HCT116 (cell line): Measurements from ENCODE around the gene ITPR2. TPM values are rescaled to one million over a fixed set of nuclear protein-coding genes. Genes with fewer than 3 reads are reported as not detected.
A peak's percentile ranks its signal among the peaks of the same experiment; 100 is the strongest.

Experiments
- ATAC-seq: fragments of 200-7000 bp; cut with Tn5 transposase; 2 replicates; pipeline ENCODE4 v1.9.1; 2020; ENCODE audit warnings: mild to moderate bottlenecking, moderate library complexity
- BruUV-seq: library from RNA; stranded (reverse); fragments of 400-500 nt; replicated peaks from 2 replicates; lab custom pipeline; 2021; lab: Mats Ljungman, UMichigan
- CTCF ChIA-PET: fragments of 300-600 bp; sonication (Branson Sonifier 250); formaldehyde crosslinking; loops from one replicate; lab custom pipeline; 2021; ENCODE audit warnings: antibody characterized with exemption; lab: Charles Lee
- POLR2A ChIA-PET: fragments of 300-600, 350-600 bp; sonication (Branson Sonifier 250); formaldehyde crosslinking; loops from one replicate; lab custom pipeline; 2021; ENCODE audit warnings: antibody characterized with exemption; lab: Charles Lee
- RAD21 ChIA-PET, 2 experiments: fragments of 300-600 bp; sonication (Branson Sonifier 250); formaldehyde crosslinking; loops; one replicate each; lab custom pipeline; 2023; ENCODE audit warnings: low total read pairs in 2 of 2; ENCODE audit not compliant: uncharacterized antibody in 2 of 2, unreplicated experiment in 2 of 2, low non-redundant PET in 1 of 2; lab: Charles Lee
- DNase-seq: peaks from one replicate; pipeline ENCODE4 v3.0.0-alpha.2; 2010; ENCODE audit warnings: low read depth, low spot score
- H2AFZ ChIP-seq: fragments of 200-600 bp; shearing (Covaris generic), sonication (generic); 2 replicates; pipeline ENCODE4 v1.6.1; 2017; ENCODE audit warnings: low read depth, mixed run types, mixed read lengths, antibody characterized with exemption, low read length; ENCODE audit not compliant: poor library complexity, severe bottlenecking
- H3K27ac ChIP-seq: 2 replicates; pipeline ENCODE4 v1.5.1; 2012; ENCODE audit warnings: low read depth, low read length
- H3K27me3 ChIP-seq: fragments of 200-600 bp; sonication (generic); 2 replicates; pipeline ENCODE4 v1.6.1; 2016; ENCODE audit warnings: mixed run types, low read length, mixed read lengths; ENCODE audit not compliant: insufficient read depth
- H3K36me3 ChIP-seq, 2 experiments: fragments of 200-500 bp in 1 of 2; fragments of 200-600 bp in 1 of 2; sonication (Bioruptor generic) in 1 of 2; sonication (generic) in 1 of 2; 2 replicates each; pipeline versions ENCODE4 v1.5.1 to v1.6.1; 2014 to 2016; ENCODE audit warnings: low read length in 2 of 2, inconsistent platforms in 1 of 2, mixed read lengths in 1 of 2, mixed run types in 1 of 2; ENCODE audit not compliant: insufficient read depth in 2 of 2, control insufficient read depth in 1 of 2
- H3K4me1 ChIP-seq, 2 experiments: fragments of 200-600 bp in 1 of 2; sonication (generic) in 1 of 2; 2 replicates each; pipeline versions ENCODE4 v1.5.1 to v1.6.1; 2012 to 2017; ENCODE audit warnings: low read length in 2 of 2, inconsistent platforms in 1 of 2, mild to moderate bottlenecking in 1 of 2, mixed read lengths in 1 of 2, mixed run types in 1 of 2, moderate library complexity in 1 of 2; ENCODE audit not compliant: insufficient read depth in 2 of 2, control insufficient read depth in 1 of 2
- H3K4me2 ChIP-seq: fragments of 200-600 bp; sonication (generic); 2 replicates; pipeline ENCODE4 v1.6.1; 2017; ENCODE audit warnings: mixed run types, low read length, mixed read lengths
- H3K4me3 ChIP-seq, 2 experiments: fragments of 200-600 bp in 1 of 2; sonication (generic) in 1 of 2; replicated peaks in 1 of 2; 2 replicates each; pipeline ENCODE4 v1.5.1; 2011 to 2016; ENCODE audit warnings: low read length in 2 of 2, control low read depth in 1 of 2, low read depth in 1 of 2, mild to moderate bottlenecking in 1 of 2, mixed read lengths in 1 of 2, mixed run types in 1 of 2
- H3K79me2 ChIP-seq: fragments of 200-600 bp; sonication (generic); 2 replicates; pipeline ENCODE4 v1.6.1; 2017; ENCODE audit warnings: mild to moderate bottlenecking, mixed run types, low read length, moderate library complexity, mixed read lengths; ENCODE audit not compliant: insufficient read depth
- H3K9ac ChIP-seq: fragments of 200-600 bp; sonication (generic); 2 replicates; pipeline ENCODE4 v1.6.1; 2016; ENCODE audit warnings: low read length, mixed read lengths
- H3K9me2 ChIP-seq: fragments of 200-600 bp; sonication (generic), shearing (Covaris generic); 2 replicates; pipeline ENCODE4 v1.6.1; 2017; ENCODE audit warnings: mixed run types, mild to moderate bottlenecking, moderate library complexity; ENCODE audit not compliant: insufficient read depth
- H3K9me3 ChIP-seq, 2 experiments: fragments of 200-500 bp in 1 of 2; fragments of 200-600 bp in 1 of 2; sonication (Bioruptor generic) in 1 of 2; sonication (generic) in 1 of 2; 2 replicates each; pipeline ENCODE4 v1.6.1; 2014 to 2017; ENCODE audit warnings: low read length in 2 of 2, mixed read lengths in 2 of 2, inconsistent platforms in 1 of 2, low read depth in 1 of 2, mild to moderate bottlenecking in 1 of 2, mixed run types in 1 of 2, moderate library complexity in 1 of 2; ENCODE audit not compliant: control insufficient read depth in 1 of 2, insufficient read depth in 1 of 2
- H4K20me1 ChIP-seq: fragments of 200-600 bp; sonication (generic), shearing (Covaris generic); 2 replicates; pipeline ENCODE4 v1.6.1; 2017; ENCODE audit warnings: mixed run types, mild to moderate bottlenecking, moderate library complexity; ENCODE audit not compliant: insufficient read depth
- CBX3 ChIP-seq: IDR thresholded peaks from 2 replicates; pipeline ENCODE4 v1.6.1; 2012; ENCODE audit warnings: low read depth
- CEBPB ChIP-seq: IDR thresholded peaks from 2 replicates; pipeline ENCODE4 v1.6.1; 2012; ENCODE audit warnings: low read depth
- EGR1 ChIP-seq: IDR thresholded peaks from 2 replicates; pipeline ENCODE4 v1.6.1; 2012; ENCODE audit warnings: low read depth
- ELF1 ChIP-seq: IDR thresholded peaks from 2 replicates; pipeline ENCODE4 v1.6.1; 2012; ENCODE audit warnings: low read depth, borderline replicate concordance
- EZH2 ChIP-seq: fragments of 200-600 bp; sonication (generic); IDR thresholded peaks from 2 replicates; pipeline ENCODE4 v1.6.1; 2017; ENCODE audit warnings: antibody characterized with exemption, mixed run types
- EZH2phosphoT487 ChIP-seq: fragments of 200-600 bp; IDR thresholded peaks from 2 replicates; pipeline ENCODE4 v1.6.1; 2018; ENCODE audit warnings: antibody characterized with exemption, borderline replicate concordance
- FOSL1 ChIP-seq: IDR thresholded peaks from 2 replicates; pipeline ENCODE4 v1.6.1; 2012; ENCODE audit warnings: low read depth
- POLR2AphosphoS5 ChIP-seq: IDR thresholded peaks from 2 replicates; pipeline ENCODE4 v1.6.1; 2011; ENCODE audit warnings: mild to moderate bottlenecking, low read depth, low read length, moderate library complexity
- RAD21 ChIP-seq: IDR thresholded peaks from 2 replicates; pipeline ENCODE4 v1.6.1; 2012; ENCODE audit warnings: low read depth, mild to moderate bottlenecking
- SIN3A ChIP-seq: IDR thresholded peaks from 2 replicates; pipeline ENCODE4 v1.6.1; 2012; ENCODE audit warnings: low read depth
- SRF ChIP-seq: IDR thresholded peaks from 2 replicates; pipeline ENCODE4 v1.6.1; 2012; ENCODE audit warnings: low read depth
- TCF7L2 ChIP-seq: IDR thresholded peaks from 2 replicates; pipeline ENCODE4 v1.7.0; 2011; ENCODE audit warnings: borderline replicate concordance, inconsistent platforms; ENCODE audit not compliant: insufficient read depth, insufficient read length; ENCODE audit errors: extremely low read depth
- intact Hi-C: fragments of 100-400 bp; cut with micrococcal nuclease; formaldehyde crosslinking; loops from 2 replicates; pipeline ENCODE4 v1.10.0; 2022
- total RNA-seq: library from RNA; stranded (reverse); gene quantifications from one replicate; pipeline ENCODE4 v1.2.1, GENCODE V29; 2021; ENCODE audit not compliant: unreplicated experiment
- TF ChIP-seq, protein P1 (sequence below): IDR thresholded peaks from 2 replicates; pipeline ENCODE4 v1.6.1; 2012; ENCODE audit warnings: low read depth

ITPR2 gene
- total RNA-seq, 1 experiment from 2014 or later: 6.5 TPM

DNA sequence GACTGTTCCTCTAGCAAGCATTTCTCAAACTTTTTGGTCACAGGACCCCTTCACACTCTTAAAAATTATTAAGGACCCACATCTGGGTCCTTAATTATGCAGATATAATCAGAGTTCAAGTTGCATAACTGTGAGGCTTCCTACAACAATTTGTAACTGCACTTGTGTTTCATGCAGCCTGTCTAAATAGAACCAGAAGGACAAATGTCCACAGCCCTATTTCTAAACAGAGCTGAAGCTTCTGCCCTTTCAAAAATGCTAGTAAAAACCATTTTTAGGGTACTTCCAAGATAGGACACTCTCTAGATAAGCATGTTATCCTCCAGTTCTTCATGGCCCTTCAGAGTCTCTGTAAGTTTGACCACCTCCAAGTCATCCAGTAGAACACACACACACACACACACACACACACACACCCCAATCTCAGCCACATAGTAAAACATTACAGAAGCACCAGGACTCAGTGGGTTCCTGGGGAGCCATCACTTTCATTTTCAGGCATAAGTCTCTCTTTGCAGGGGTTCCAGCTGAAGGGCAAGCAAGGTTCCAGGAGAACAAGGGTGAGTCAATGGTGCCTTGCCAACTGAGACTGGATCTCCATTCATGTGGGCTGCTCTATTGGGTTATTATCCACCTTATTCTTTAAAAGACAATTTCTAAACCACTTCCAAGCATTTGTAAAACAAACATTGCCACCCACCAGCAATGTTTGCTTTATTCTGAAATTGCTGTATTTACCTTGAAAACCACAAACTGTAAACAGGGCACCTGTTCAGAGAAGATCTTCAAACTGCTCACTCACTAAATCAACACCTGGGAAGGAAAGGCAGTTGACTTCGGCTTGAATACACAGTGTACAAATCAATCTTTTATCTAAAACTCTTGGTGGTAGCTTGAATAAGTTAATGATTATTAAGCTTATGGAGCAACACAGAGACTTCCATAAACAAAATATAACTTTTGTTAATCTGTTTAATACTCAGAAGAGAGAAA lies 64.1 kb downstream of the ITPR2 start:
- H3K27ac ChIP-seq: no peak overlapping the region
- H3K4me3 ChIP-seq: no peak overlapping the region
- no peak overlapping the region for H3K9ac ChIP-seq
- H3K27me3 ChIP-seq: no peaks in the 10 kb centered on the region
- DNase-seq: no peak
- ChIA-PET RAD21 (no interaction called here), POLR2A (no interaction called here), CTCF (no interaction called here)
- no peaks in the 10 kb centered on the region for H3K9me2 ChIP-seq
- peaks cover 0 to 2% of the 10 kb centered on the region in 2 experiments; a peak in 1 of 4 replicates for H3K4me1 ChIP-seq
- 0 out of 2 replicates have a peak, but pooled peaks have one; percentile 25 for ATAC-seq
- TF ChIP-seq CEBPB (no peak), ELF1 (no peak), RAD21 (no peak), EZH2 (no peak), EZH2phosphoT487 (no peak), POLR2AphosphoS5 (no peak), EGR1 (no peak)
- no peaks in the 10 kb centered on the region for H4K20me1 ChIP-seq
- H3K9me3 ChIP-seq: no peaks in the 10 kb centered on the region
- H2AFZ ChIP-seq: no peak overlapping the region
- BruUV-seq: no TSS peak
- no peaks in the 10 kb centered on the region for H3K36me3 ChIP-seq
- intact Hi-C loops: no loop called here
- no peak overlapping the region for H3K4me2 ChIP-seq
- no peaks in the 10 kb centered on the region for H3K79me2 ChIP-seq

DNA sequence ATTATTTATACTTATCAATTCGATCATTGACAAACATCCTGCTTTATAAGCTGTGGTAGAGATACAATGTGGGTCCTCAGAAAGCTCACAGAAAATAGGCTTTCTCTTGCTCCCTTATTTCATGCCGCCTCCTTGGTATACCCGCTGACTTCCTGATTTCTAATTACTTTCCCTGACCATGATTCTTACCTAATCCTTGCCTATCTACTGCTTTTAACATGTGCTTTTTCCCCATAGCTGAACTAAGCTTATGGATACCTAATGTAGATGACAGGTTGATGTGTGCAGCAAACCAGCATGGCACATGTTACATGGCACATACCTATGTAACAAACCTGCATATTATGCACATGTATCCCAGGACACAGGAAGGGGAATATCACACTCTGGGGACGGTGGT lies 65.1 kb downstream of the ITPR2 start:
- no peak for TF ChIP-seq SRF
- no peak for TF ChIP-seq CBX3
- no peak for TF ChIP-seq EZH2phosphoT487
- TF ChIP-seq POLR2AphosphoS5: no peak
- TF ChIP-seq, protein P1, sequence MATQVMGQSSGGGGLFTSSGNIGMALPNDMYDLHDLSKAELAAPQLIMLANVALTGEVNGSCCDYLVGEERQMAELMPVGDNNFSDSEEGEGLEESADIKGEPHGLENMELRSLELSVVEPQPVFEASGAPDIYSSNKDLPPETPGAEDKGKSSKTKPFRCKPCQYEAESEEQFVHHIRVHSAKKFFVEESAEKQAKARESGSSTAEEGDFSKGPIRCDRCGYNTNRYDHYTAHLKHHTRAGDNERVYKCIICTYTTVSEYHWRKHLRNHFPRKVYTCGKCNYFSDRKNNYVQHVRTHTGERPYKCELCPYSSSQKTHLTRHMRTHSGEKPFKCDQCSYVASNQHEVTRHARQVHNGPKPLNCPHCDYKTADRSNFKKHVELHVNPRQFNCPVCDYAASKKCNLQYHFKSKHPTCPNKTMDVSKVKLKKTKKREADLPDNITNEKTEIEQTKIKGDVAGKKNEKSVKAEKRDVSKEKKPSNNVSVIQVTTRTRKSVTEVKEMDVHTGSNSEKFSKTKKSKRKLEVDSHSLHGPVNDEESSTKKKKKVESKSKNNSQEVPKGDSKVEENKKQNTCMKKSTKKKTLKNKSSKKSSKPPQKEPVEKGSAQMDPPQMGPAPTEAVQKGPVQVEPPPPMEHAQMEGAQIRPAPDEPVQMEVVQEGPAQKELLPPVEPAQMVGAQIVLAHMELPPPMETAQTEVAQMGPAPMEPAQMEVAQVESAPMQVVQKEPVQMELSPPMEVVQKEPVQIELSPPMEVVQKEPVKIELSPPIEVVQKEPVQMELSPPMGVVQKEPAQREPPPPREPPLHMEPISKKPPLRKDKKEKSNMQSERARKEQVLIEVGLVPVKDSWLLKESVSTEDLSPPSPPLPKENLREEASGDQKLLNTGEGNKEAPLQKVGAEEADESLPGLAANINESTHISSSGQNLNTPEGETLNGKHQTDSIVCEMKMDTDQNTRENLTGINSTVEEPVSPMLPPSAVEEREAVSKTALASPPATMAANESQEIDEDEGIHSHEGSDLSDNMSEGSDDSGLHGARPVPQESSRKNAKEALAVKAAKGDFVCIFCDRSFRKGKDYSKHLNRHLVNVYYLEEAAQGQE: no peak
- TF ChIP-seq FOSL1: no peak
- no peak for TF ChIP-seq SIN3A
- no peak for TF ChIP-seq TCF7L2
- no TSS peak for BruUV-seq
- Histone ChIP-seq H3K9me3 (no peaks in the 10 kb centered on the region), H3K4me1 (no peaks in the 10 kb centered on the region), H2AFZ (no peak overlapping the region), H3K36me3 (no peaks in the 10 kb centered on the region), H3K27me3 (no peaks in the 10 kb centered on the region), H3K27ac (no peak overlapping the region), H3K9ac (no peak overlapping the region), H4K20me1 (no peaks in the 10 kb centered on the region), H3K4me2 (no peak overlapping the region), H3K79me2 (no peaks in the 10 kb centered on the region), H3K4me3 (no peak overlapping the region), H3K9me2 (no peaks in the 10 kb centered on the region)
- intact Hi-C loops: no loop called here
- ChIA-PET POLR2A (no interaction called here), RAD21 (no interaction called here), CTCF (interaction anchor here (1.4 kb wide), 1 partner anchor 66 kb away, joined by 3 read pairs; no protein-coding TSS in a partner anchor)
- ATAC-seq: no peak
- no peak for DNase-seq
